Measurements from ENCODE around the gene PTPRR. TPM values are rescaled to one million over a fixed set of nuclear protein-coding genes. Genes with fewer than 3 reads are reported as not detected.

Gene PTPRR
- total RNA-seq, 1 donor, result not detected

DNA sequence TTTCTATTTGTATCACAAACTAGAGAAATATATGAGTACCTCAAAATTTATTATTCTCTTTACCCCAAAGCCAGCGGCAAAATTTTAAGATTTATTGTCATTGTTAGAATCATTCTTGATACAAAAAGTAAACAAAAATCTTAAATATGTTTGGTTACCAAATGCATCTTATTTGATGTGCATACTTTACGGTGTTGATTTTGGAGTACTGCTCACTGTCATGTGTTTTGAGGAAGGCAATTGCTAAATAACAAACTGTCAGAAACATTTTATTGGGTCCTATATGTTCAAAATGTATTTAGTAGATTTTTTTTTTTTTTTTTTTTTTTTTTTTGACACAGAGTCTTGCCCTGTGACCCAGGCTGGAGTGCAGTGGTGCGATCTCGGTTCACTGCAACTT lies 124.9 kb downstream of the PTPRR start:
- TF ChIP-seq, protein P1, sequence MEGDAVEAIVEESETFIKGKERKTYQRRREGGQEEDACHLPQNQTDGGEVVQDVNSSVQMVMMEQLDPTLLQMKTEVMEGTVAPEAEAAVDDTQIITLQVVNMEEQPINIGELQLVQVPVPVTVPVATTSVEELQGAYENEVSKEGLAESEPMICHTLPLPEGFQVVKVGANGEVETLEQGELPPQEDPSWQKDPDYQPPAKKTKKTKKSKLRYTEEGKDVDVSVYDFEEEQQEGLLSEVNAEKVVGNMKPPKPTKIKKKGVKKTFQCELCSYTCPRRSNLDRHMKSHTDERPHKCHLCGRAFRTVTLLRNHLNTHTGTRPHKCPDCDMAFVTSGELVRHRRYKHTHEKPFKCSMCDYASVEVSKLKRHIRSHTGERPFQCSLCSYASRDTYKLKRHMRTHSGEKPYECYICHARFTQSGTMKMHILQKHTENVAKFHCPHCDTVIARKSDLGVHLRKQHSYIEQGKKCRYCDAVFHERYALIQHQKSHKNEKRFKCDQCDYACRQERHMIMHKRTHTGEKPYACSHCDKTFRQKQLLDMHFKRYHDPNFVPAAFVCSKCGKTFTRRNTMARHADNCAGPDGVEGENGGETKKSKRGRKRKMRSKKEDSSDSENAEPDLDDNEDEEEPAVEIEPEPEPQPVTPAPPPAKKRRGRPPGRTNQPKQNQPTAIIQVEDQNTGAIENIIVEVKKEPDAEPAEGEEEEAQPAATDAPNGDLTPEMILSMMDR (IDR thresholded peaks at IDR 0.05; ENCODE audit: insufficient read depth, low read depth, low read length), result no peak
- no peak for DNase-seq (ENCODE audit: low read depth)
- no peak overlapping the region for H3K4me3 ChIP-seq (ENCODE audit: low read depth, low read length)

DNA sequence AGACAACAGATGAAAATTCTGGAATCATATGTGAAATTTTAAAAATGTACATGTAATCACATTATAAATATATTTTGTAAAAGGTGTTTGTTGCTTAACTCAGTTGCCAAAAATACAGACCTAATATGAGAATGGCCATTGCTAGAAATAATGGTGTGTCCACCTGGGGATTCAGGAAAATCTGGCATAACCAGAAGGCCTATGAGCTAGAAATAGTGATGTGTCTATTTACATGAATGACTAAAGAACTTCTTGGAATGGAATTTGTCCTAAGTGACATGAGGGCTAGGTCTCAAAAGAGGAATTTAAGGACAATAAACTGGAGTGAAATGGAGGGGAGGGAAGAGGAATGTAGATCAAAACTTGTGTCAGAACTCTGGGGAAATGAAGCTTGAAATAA lies 126.4 kb downstream of the PTPRR start:
- no peak overlapping the region for H3K4me3 ChIP-seq (ENCODE audit: low read depth, low read length)
- DNase-seq (ENCODE audit: low read depth), result no peak
- TF ChIP-seq, protein P1 (IDR thresholded peaks at IDR 0.05; ENCODE audit: insufficient read depth, low read depth, low read length), result no peak

DNA sequence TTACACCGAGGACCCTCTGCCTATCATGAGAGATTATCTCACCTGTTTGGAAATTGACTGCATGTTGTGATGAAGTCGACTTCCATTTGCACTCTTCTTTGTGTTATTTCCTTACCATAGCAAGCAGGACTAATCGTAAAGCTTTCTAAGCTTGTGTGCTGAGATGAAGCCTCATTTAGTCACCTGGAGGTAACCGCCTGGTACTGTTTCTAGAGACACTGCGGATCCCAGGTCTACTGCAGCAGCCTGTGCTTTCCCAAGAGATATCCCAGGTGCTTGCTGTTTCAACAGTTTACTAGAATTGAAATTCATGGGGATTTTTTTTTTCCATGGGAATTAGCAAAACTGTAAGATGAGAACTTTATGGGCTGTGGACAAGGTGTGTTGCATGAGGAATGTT lies 131.8 kb downstream of the PTPRR start:
- no peak for DNase-seq (ENCODE audit: low read depth)
- no peak overlapping the region for H3K4me3 ChIP-seq (ENCODE audit: low read depth, low read length)
- TF ChIP-seq, protein P1 (IDR thresholded peaks at IDR 0.05; ENCODE audit: insufficient read depth, low read depth, low read length), result no peak

DNA sequence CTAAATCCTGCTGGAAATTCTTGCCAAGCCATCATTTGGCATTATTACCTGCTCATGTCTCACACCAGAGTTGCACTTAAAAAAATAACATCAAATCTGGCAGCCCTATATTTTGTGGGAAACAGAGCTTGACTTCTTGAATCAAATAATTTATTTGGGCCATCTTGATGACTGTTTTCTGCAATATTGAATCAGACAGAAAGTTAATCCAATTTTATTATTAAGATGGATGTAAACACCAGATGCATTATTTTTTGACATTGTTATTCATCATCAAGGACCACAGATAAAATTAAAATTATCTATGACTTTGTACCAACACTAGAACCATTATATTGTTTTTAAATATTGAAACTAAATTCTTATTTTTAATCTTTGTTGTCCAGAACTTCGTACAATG lies 132.9 kb downstream of the PTPRR start:
- no peak for DNase-seq (ENCODE audit: low read depth)
- TF ChIP-seq, protein P1 (IDR thresholded peaks at IDR 0.05; ENCODE audit: insufficient read depth, low read depth, low read length), result no peak
- no peak overlapping the region for H3K4me3 ChIP-seq (ENCODE audit: low read depth, low read length)

DNA sequence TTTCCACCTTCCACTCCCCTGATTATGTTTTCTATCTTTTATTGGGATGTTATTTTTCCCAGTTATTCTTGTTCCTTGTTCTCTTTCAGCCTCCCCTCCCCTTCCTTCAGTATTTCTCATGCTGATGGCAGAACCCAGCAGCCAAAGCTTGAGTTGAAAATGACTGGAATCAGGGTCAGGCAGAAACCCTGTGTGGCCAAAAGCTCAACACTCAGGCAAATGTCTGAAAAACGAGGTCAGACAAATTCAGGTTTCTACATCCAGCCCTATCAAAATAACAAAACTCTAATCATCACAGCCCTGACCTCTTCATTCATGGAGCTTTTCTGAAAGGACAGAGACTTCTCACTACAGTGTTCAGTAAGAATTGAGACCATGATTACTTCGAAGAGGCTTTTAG lies 134.6 kb downstream of the PTPRR start:
- TF ChIP-seq, protein P1 (IDR thresholded peaks at IDR 0.05; ENCODE audit: insufficient read depth, low read depth, low read length), result no peak
- no peak for DNase-seq (ENCODE audit: low read depth)
- no peak overlapping the region for H3K4me3 ChIP-seq (ENCODE audit: low read depth, low read length)

DNA sequence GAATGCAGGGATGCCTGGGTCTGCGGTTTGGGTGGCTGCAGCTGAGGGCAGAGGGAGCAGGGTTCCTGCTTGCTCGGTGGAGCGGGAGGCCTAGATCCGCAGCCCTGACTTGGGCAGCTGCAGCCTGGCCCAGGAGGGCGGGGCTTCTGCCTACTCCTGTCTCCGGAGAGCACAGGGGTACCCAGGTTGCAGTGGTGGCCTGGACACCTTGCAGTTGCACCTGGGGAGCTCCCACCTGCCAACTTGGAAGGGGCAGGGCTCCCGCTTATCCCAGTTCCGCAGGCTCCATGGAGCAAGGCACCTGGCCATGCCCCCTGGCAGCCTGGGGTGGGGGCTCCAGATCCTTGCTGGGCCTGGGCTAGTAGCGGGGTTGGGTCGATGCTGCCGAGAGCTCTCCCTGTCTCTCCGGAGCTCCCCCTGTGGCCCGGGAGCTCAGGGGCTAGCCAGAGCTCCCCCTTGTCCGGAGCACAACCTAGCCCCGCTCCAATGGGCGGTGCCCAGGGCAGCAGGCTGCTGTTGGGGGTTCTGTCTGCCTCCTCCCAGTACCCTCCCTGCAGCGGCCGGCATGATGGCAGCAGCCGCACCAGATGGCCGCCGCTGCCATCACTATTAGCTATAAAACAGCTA lies 136.4 kb downstream of the PTPRR start:
- no peak for DNase-seq (ENCODE audit: low read depth)
- no peak overlapping the region for H3K4me3 ChIP-seq (ENCODE audit: low read depth, low read length)
- TF ChIP-seq, protein P1 (IDR thresholded peaks at IDR 0.05; ENCODE audit: insufficient read depth, low read depth, low read length), result no peak

DNA sequence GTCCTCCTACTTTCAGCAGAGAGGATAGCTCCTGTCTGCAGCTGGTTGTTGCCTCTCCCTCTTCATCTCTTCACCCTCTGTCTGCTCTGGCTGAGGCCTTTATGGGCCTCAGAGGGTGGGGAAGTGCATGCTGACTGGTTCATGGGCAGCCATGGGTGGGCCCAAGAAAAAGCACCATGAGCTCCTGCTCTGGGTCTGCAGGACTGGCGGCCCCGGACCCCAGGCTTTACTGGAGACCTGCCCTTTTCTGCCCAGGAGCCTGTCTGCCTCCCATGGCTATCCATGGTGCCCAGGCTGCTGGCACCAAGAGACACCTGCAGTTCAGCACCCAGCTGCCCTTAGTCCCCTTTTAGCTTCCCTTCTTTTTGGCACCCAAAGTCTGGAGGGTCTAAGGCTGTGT lies 137.1 kb downstream of the PTPRR start:
- DNase-seq (ENCODE audit: low read depth), result no peak
- H3K4me3 ChIP-seq (ENCODE audit: low read depth, low read length), result no peak overlapping the region
- TF ChIP-seq, protein P1 (IDR thresholded peaks at IDR 0.05; ENCODE audit: insufficient read depth, low read depth, low read length), result no peak

All from fibroblast of villous mesenchyme (primary cell).